GM19395 (cell line): ENCODE results near the gene OR2H1.
"Not testable (repeated sequence)": the region's sequence is repeated elsewhere in the genome, so short reads cannot be mapped to it uniquely, and the experiment has no call there.

Source experiments
- ATAC-seq: cut with Tn5 transposase; IDR thresholded peaks from one replicate; pipeline ENCODE4 v1.9.1; 2021; ENCODE audit warnings: mild to moderate bottlenecking, moderate library complexity; ENCODE audit not compliant: unreplicated experiment

OR2H1 gene

GRCh38 chr6:29456971-29457370 is at the start of gene OR2H1, which contains the start of gene OR11A1:
Gene OR2H1 (plus strand): TSS chr6:29457155. CDS start chr6:29461770, 4,615 bp downstream.
Gene OR11A1 (minus strand): TSS chr6:29457071. CDS start chr6:29427641, 29,430 bp downstream.
- ATAC-seq: no peak

- no peak for ATAC-seq
Measured at GRCh38 chr6:29414588-29414987, 42.4 kb upstream of the OR2H1 start, which contains the start of gene OR12D1. Gene OR12D1 (plus strand): TSS chr6:29414928.

GRCh38 chr6:29419516-29419915 is 37.4 kb upstream of the OR2H1 start:
- no peak for ATAC-seq

- no peak for ATAC-seq
Measured at GRCh38 chr6:29424168-29424567, 32.8 kb upstream of the OR2H1 start.

- no peak for ATAC-seq
Measured at GRCh38 chr6:29424575-29424974, 32.4 kb upstream of the OR2H1 start.

- no peak for ATAC-seq
Measured at GRCh38 chr6:29425075-29425474, 31.9 kb upstream of the OR2H1 start.

GRCh38 chr6:29426654-29427053 is 30.3 kb upstream of the OR2H1 start:
- ATAC-seq: no peak

- not testable (repeated sequence) for ATAC-seq
Measured at GRCh38 chr6:29436730-29437129, 20.2 kb upstream of the OR2H1 start.

- ATAC-seq: no peak
Measured at GRCh38 chr6:29439006-29439405, 17.9 kb upstream of the OR2H1 start, which contains the start of gene OR10C1. Gene OR10C1 (plus strand): TSS chr6:29439306. CDS start chr6:29440016, 710 bp downstream.

GRCh38 chr6:29442719-29443118 is 14.2 kb upstream of the OR2H1 start:
- no peak for ATAC-seq

GRCh38 chr6:29444031-29444430 is 12.9 kb upstream of the OR2H1 start:
- not testable (repeated sequence) for ATAC-seq

GRCh38 chr6:29447670-29448069 is 9.3 kb upstream of the OR2H1 start:
- ATAC-seq: no peak

GRCh38 chr6:29451471-29452193 is 5.3 kb upstream of the OR2H1 start:
- ATAC-seq: no peak

GRCh38 chr6:29461021-29461814 is 4.3 kb downstream of the OR2H1 start:
- ATAC-seq: no peak

GRCh38 chr6:29462022-29462421 is 5.1 kb downstream of the OR2H1 start:
- no peak for ATAC-seq

- no peak for ATAC-seq
Measured at GRCh38 chr6:29465279-29465678, 8.3 kb downstream of the OR2H1 start.

- ATAC-seq: no peak
Measured at GRCh38 chr6:29465801-29466200, 8.8 kb downstream of the OR2H1 start.

GRCh38 chr6:29466241-29466640 is 9.3 kb downstream of the OR2H1 start:
- no peak for ATAC-seq

GRCh38 chr6:29474996-29475395 is 18.0 kb downstream of the OR2H1 start:
- no peak for ATAC-seq

GRCh38 chr6:29477923-29478450 is 21.0 kb downstream of the OR2H1 start:
- ATAC-seq: no peak

- ATAC-seq: no peak
Measured at GRCh38 chr6:29478740-29479139, 21.8 kb downstream of the OR2H1 start.

GRCh38 chr6:29479560-29479959 is 22.6 kb downstream of the OR2H1 start:
- no peak for ATAC-seq
